Measurements from ENCODE around the gene CCDC187.

DNA sequence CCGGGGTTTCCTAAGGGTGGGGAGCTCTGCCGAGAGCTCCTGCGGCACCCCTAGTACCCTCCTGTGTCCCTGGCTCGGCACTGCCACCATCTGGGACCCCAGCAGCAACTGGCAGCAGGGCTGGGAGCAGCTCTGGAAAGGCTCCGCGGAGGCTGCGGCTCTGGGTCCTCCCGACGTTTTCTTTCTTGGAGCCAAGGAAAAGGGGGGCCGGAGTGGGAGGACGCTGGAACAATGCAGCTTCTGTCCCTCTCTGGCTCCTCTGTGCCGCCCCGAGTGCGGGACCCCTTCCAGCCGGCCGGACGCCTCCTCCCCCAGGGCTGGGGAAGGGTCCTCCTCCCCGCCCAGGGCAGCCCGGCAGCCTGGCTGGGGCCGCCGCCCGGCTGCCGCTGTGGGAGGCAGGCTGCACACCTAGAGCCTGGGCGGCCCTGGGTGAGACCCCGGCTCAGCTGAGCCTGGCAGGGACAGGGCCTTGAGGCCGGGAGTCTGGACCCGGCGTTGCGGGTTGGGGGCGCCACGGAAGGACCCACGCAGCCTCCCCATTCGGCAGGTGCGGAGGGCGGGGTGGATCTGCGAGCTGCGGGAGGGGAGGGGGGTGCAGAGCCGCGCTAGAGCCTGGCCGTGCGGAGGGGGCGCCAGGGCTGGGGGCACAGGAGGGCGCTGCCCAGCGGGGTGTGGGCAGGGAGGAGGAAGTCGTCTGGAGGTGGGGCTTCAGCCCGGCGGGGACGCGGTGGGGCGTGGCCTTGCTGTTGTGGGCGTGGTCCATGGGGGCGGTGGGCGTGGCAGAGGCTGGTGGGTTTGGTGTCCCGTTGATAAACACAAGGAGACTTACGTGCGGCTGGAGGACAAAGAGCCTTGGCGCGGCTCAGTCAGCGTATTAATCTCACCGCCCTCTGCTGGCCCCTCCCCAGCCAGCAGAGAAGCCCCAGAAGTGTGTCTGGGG, 38.6 kb upstream of the CCDC187 start:
- TF ChIP-seq, protein P1, sequence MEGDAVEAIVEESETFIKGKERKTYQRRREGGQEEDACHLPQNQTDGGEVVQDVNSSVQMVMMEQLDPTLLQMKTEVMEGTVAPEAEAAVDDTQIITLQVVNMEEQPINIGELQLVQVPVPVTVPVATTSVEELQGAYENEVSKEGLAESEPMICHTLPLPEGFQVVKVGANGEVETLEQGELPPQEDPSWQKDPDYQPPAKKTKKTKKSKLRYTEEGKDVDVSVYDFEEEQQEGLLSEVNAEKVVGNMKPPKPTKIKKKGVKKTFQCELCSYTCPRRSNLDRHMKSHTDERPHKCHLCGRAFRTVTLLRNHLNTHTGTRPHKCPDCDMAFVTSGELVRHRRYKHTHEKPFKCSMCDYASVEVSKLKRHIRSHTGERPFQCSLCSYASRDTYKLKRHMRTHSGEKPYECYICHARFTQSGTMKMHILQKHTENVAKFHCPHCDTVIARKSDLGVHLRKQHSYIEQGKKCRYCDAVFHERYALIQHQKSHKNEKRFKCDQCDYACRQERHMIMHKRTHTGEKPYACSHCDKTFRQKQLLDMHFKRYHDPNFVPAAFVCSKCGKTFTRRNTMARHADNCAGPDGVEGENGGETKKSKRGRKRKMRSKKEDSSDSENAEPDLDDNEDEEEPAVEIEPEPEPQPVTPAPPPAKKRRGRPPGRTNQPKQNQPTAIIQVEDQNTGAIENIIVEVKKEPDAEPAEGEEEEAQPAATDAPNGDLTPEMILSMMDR (IDR thresholded peaks at IDR 0.05 in 8 of 11, conservative IDR thresholded peaks at IDR 0.05 in 3 of 11): no peak
- peak in 1 of 3 donors; percentile 18 for TF ChIP-seq POLR2A (IDR thresholded peaks at IDR 0.05)

Measured in spleen (tissue), 7 donors.